Measurements from ENCODE around the gene FTMT. TPM values are rescaled to one million over a fixed set of nuclear protein-coding genes. Genes with fewer than 3 reads are reported as not detected.

Gene FTMT
- not detected in 5 replicates for total RNA-seq (2022; extraction: Qiagen RNA extraction)

GRCh38 chr5:121851643-121852574 lies at the start of gene FTMT:
Gene FTMT, plus strand, starts transcription at chr5:121851882. Its CDS starts 82 bp downstream, at chr5:121851964.

Other genes with a start within 250 kb of the FTMT start
- 9.3 to 14.1 TPM (median 9.7 TPM) in 5 replicates for gene SRFBP1, start 110.1 kb downstream of the FTMT start, total RNA-seq (2022; extraction: Qiagen RNA extraction)
- gene LOX, start 226.4 kb downstream of the FTMT start, total RNA-seq (2022; extraction: Qiagen RNA extraction), result 1.3 to 2.4 TPM (median 1.7 TPM) in 5 replicates

Measured in A549 treated with Hydrocortisone at 1 μM for 4 hours (cell line).